T-helper 1 cell treated with Interleukin-12 subunit alpha and Interleukin-12 subunit beta and Interleukin-4 antibody, amounts not matched to agents 30 μg/mL and 1 μg/mL, for 36 hours (primary cell): ENCODE measurements around the gene CAMK1D.

Experiments
- H3K27ac Mint-ChIP-seq: one replicate; pipeline ENCODE4 v1.8.0; 2021; ENCODE audit warnings: mild to moderate bottlenecking, mixed read lengths
- H3K27me3 Mint-ChIP-seq: one replicate; pipeline ENCODE4 v1.8.0; 2021; ENCODE audit warnings: low read depth, mixed read lengths
- H3K36me3 Mint-ChIP-seq: one replicate; pipeline ENCODE4 v1.8.0; 2021; ENCODE audit warnings: low read depth, mixed read lengths
- H3K4me1 Mint-ChIP-seq: one replicate; pipeline ENCODE4 v1.8.0; 2021; ENCODE audit warnings: low read depth, mixed read lengths
- H3K4me3 Mint-ChIP-seq: one replicate; pipeline ENCODE4 v1.8.0; 2021; ENCODE audit warnings: mild to moderate bottlenecking, moderate library complexity, mixed read lengths
- H3K9me3 Mint-ChIP-seq: one replicate; pipeline ENCODE4 v1.8.0; 2021; ENCODE audit warnings: mixed read lengths

Gene CAMK1D

GRCh38 chr10:12633776-12634620, 284.7 kb downstream of the CAMK1D start:
- H3K27ac Mint-ChIP-seq: peak overlapping the region; percentile 98
- peaks cover 67% of the 10 kb centered on the region for H3K4me1 Mint-ChIP-seq
- H3K4me3 Mint-ChIP-seq: no peak overlapping the region
- no peaks in the 10 kb centered on the region for H3K27me3 Mint-ChIP-seq
- peaks cover 14% of the 10 kb centered on the region for H3K36me3 Mint-ChIP-seq
- H3K9me3 Mint-ChIP-seq: no peaks in the 10 kb centered on the region

- Mint-ChIP-seq H3K4me1 (peaks cover 63% of the 10 kb centered on the region), H3K36me3 (peaks cover 11% of the 10 kb centered on the region), H3K27me3 (no peaks in the 10 kb centered on the region), H3K4me3 (no peak overlapping the region), H3K27ac (peak overlapping the region; percentile 98), H3K9me3 (no peaks in the 10 kb centered on the region)
Observed at GRCh38 chr10:12634621-12634931, 285.2 kb downstream of the CAMK1D start.

GRCh38 chr10:12635127-12635541, 285.8 kb downstream of the CAMK1D start:
- H3K4me1 Mint-ChIP-seq: peaks cover 58% of the 10 kb centered on the region

GRCh38 chr10:12636571-12636970, 287.2 kb downstream of the CAMK1D start:
- Mint-ChIP-seq H3K27me3 (no peaks in the 10 kb centered on the region), H3K4me1 (peaks cover 54% of the 10 kb centered on the region), H3K9me3 (no peaks in the 10 kb centered on the region)

More at GRCh38 chr10:12635127-12635541, 285.8 kb downstream of the CAMK1D start:
- Mint-ChIP-seq H3K36me3 (peaks cover 9% of the 10 kb centered on the region), H3K4me3 (peak overlapping the region; percentile 70), H3K9me3 (no peaks in the 10 kb centered on the region), H3K27ac (peak overlapping the region; percentile 98), H3K27me3 (no peaks in the 10 kb centered on the region)

GRCh38 chr10:12637649-12638048, 288.3 kb downstream of the CAMK1D start:
- Mint-ChIP-seq H3K27ac (peak overlapping the region; percentile 98), H3K27me3 (no peaks in the 10 kb centered on the region), H3K9me3 (no peaks in the 10 kb centered on the region), H3K36me3 (peaks cover 6% of the 10 kb centered on the region), H3K4me3 (peak overlapping the region; percentile 57), H3K4me1 (peaks cover 52% of the 10 kb centered on the region)

More at GRCh38 chr10:12636571-12636970, 287.2 kb downstream of the CAMK1D start:
- H3K27ac Mint-ChIP-seq: peak overlapping the region; percentile 98
- no peak overlapping the region for H3K4me3 Mint-ChIP-seq
- peaks cover 6% of the 10 kb centered on the region for H3K36me3 Mint-ChIP-seq

- Mint-ChIP-seq H3K36me3 (peaks cover 4% of the 10 kb centered on the region), H3K27ac (peak overlapping the region; percentile 98), H3K4me3 (peak overlapping the region; percentile 57), H3K9me3 (no peaks in the 10 kb centered on the region), H3K27me3 (no peaks in the 10 kb centered on the region), H3K4me1 (peaks cover 52% of the 10 kb centered on the region)
Observed at GRCh38 chr10:12638103-12638502, 288.8 kb downstream of the CAMK1D start.

- peaks cover 54% of the 10 kb centered on the region for H3K4me1 Mint-ChIP-seq
- H3K27ac Mint-ChIP-seq: peak overlapping the region; percentile 57
- H3K4me3 Mint-ChIP-seq: no peak overlapping the region
- H3K36me3 Mint-ChIP-seq: peaks cover 4% of the 10 kb centered on the region
- H3K27me3 Mint-ChIP-seq: no peaks in the 10 kb centered on the region
- no peaks in the 10 kb centered on the region for H3K9me3 Mint-ChIP-seq
Observed at GRCh38 chr10:12638781-12639180, 289.4 kb downstream of the CAMK1D start.

- Mint-ChIP-seq H3K27me3 (no peaks in the 10 kb centered on the region), H3K36me3 (peaks cover 3% of the 10 kb centered on the region), H3K27ac (no peak overlapping the region), H3K9me3 (no peaks in the 10 kb centered on the region), H3K4me1 (peaks cover 55% of the 10 kb centered on the region), H3K4me3 (no peak overlapping the region)
Observed at GRCh38 chr10:12639996-12640944, 290.9 kb downstream of the CAMK1D start.

- H3K4me3 Mint-ChIP-seq: no peak overlapping the region
- H3K27me3 Mint-ChIP-seq: no peaks in the 10 kb centered on the region
- H3K9me3 Mint-ChIP-seq: no peaks in the 10 kb centered on the region
- no peak overlapping the region for H3K27ac Mint-ChIP-seq
- H3K36me3 Mint-ChIP-seq: peaks cover 2% of the 10 kb centered on the region
- peaks cover 43% of the 10 kb centered on the region for H3K4me1 Mint-ChIP-seq
Observed at GRCh38 chr10:12642036-12642435, 292.7 kb downstream of the CAMK1D start.

- Mint-ChIP-seq H3K36me3 (peaks cover 2% of the 10 kb centered on the region), H3K4me3 (no peak overlapping the region), H3K4me1 (peaks cover 31% of the 10 kb centered on the region), H3K27ac (no peak overlapping the region), H3K27me3 (no peaks in the 10 kb centered on the region), H3K9me3 (no peaks in the 10 kb centered on the region)
Observed at GRCh38 chr10:12643279-12643678, 293.9 kb downstream of the CAMK1D start.

GRCh38 chr10:12644380-12645144, 295.2 kb downstream of the CAMK1D start:
- Mint-ChIP-seq H3K27ac (peak overlapping the region; percentile 66), H3K4me1 (peaks cover 22% of the 10 kb centered on the region), H3K4me3 (peak overlapping the region; percentile 43), H3K27me3 (no peaks in the 10 kb centered on the region), H3K9me3 (no peaks in the 10 kb centered on the region), H3K36me3 (peaks cover 2% of the 10 kb centered on the region)

GRCh38 chr10:12645449-12645848, 296.1 kb downstream of the CAMK1D start:
- H3K27ac Mint-ChIP-seq: peak overlapping the region; percentile 20

GRCh38 chr10:12649012-12649584, 299.8 kb downstream of the CAMK1D start:
- Mint-ChIP-seq H3K9me3 (peaks cover 9% of the 10 kb centered on the region), H3K36me3 (peaks cover 4% of the 10 kb centered on the region), H3K27me3 (no peaks in the 10 kb centered on the region), H3K27ac (no peak overlapping the region), H3K4me1 (peaks cover 22% of the 10 kb centered on the region), H3K4me3 (no peak overlapping the region)

More at GRCh38 chr10:12645449-12645848, 296.1 kb downstream of the CAMK1D start:
- no peak overlapping the region for H3K4me3 Mint-ChIP-seq
- H3K36me3 Mint-ChIP-seq: peaks cover 2% of the 10 kb centered on the region
- H3K4me1 Mint-ChIP-seq: peaks cover 22% of the 10 kb centered on the region
- H3K9me3 Mint-ChIP-seq: no peaks in the 10 kb centered on the region
- H3K27me3 Mint-ChIP-seq: no peaks in the 10 kb centered on the region

GRCh38 chr10:12650122-12650521, 300.8 kb downstream of the CAMK1D start:
- peaks cover 19% of the 10 kb centered on the region for H3K9me3 Mint-ChIP-seq
- no peaks in the 10 kb centered on the region for H3K27me3 Mint-ChIP-seq
- H3K27ac Mint-ChIP-seq: no peak overlapping the region
- H3K4me1 Mint-ChIP-seq: peaks cover 15% of the 10 kb centered on the region
- H3K4me3 Mint-ChIP-seq: no peak overlapping the region
- H3K36me3 Mint-ChIP-seq: peaks cover 10% of the 10 kb centered on the region
